ENCODE results near the gene MTFP1. TPM values are rescaled to one million over a fixed set of nuclear protein-coding genes. Genes with fewer than 3 reads are reported as not detected.
"Not testable (repeated sequence)": the region's sequence is repeated elsewhere in the genome, so short reads cannot be mapped to it uniquely, and the experiment has no call there.

MTFP1 gene
- total RNA-seq, 1 donor from 2014 or later = 15.1 TPM

DNA sequence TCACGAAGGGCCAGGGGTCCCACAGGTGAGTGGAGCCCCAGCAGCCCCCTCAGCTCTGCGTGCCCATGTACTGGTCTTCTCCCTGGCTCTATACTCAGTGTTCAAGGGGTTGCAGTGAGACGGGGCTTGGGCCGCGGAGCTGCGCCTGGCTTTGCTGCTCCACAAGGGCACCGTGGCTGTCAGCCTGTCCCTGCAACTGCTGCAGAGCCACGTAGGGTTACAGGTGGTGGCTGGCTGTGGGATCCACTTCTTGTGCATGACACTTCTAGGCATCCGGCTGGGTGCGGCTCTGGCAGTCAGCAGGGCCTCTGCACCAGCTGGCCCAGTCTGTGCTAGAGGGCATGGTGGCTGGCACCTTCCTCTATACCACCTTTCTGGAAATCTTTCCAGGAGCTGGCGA, 14.3 kb downstream of the MTFP1 start:
- no peak for DNase-seq
- intact Hi-C loops (cut with DNase I) = no loop called here
- ATAC-seq (ENCODE audit: poor library complexity) = no peak

DNA sequence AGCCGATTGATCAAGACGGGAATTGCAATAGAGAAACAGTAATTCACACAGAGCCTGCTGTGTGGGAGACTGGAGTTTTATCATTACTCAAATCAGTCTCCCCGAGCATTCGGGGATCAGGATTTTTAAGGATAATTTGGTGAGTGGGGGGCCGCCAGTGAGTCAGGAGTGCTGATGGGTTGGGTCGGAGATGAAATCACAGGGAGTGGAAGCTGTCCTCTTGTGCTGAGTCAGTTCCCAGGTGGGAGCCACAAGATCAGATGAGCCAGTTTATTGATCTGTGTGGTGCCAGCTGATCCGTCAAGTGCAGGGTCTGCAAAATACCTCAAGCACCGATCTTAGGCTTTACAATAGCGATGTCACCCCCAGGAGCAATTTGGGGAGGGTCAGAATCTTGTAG, 15.5 kb downstream of the MTFP1 start:
- intact Hi-C loops (cut with DNase I) = no loop called here
- no peak for DNase-seq
- no peak for ATAC-seq (ENCODE audit: poor library complexity)

DNA sequence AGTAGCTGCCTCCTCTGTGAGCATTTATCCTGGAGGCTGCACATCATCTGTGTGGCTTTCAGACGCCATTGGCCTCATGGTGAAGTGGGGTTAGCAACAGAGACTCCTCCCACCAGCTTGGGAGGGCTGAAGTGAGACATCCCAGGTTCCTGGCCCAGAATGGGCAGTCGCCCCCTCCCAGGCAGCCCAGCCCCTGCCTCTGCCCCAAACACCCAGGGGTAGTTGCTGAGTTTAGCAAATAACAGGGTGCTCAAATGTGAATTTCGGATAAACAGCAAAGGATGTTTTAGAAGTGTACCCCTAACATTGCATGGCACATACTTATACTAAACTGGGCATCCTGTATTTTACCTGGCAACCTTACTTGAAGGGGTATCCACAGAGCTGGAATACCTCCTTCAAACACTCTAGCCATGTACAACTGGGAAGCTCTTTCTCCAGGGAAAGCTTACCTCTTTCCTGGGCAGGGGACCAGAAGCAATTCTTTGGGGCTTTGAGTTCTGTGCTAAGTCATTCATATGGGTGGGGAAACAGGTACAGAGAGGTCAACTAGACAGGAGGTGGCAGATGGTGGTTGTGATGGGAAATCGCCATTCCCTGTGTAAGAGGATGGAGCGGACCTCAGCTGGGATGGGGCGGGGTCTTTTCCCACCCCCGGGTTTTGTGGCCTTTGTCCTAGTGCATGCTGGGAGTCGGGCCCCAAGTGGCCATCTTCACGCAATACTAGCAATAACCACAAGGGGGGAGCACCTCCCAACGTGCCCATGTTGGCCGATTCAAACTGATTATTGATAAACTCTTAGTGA, 19.3 kb downstream of the MTFP1 start:
- no peak for DNase-seq
- intact Hi-C loops (cut with DNase I) = no loop called here
- no peak for ATAC-seq (ENCODE audit: poor library complexity)

DNA sequence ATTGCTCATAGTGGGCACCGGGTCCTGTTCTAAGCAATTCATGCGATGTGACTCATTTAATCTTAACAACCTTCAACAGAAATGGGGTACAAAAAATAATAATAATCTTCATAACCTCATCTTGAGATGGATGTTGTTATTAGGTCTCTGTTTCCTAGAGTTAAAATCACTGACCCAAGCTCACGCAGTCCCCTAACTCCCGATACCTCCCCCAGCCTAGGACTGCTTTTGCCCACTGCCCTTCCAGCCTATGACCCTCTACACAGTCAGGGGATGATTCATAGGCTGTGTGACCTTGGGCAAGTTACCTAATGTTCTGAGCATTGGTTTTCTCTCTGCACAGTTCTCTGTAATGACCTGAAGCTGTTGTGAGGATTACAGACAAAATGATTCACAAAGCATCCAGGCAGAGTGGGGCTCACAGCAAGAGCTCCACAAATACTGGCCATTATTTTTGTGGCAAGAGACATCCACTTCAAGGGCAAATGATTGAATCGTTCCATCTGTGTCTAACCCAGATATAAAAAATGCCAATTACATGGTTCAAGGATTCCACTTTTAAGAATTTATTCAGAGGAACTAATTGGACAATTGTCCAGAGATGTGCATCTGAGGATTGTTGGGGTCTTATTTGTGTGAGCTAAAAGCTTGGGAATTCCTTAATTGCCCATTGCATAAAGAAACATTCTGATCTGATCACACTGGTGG, 20.0 kb downstream of the MTFP1 start:
- ATAC-seq (ENCODE audit: poor library complexity) = no peak
- DNase-seq = no peak
- intact Hi-C loops (cut with DNase I) = no loop called here

DNA sequence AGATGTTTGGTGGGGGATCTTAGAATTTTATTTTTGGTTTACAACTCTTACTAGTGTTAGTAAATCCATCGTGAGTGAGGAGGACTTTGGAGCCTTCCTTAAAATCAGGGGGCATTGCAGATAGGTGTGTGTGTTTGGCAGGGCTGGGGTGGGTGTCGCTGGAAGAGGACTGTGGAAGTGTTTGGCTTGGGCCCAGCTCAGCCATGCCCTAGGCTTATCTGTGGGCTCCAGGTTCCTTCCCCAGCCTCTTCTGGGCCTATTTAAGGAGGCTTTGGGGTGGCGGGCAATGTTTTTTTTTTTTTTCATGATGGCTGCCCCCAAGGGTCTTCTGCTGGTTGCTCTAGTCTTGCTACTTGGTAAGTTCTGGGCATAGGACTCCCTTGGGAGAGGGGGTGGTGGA, 22.1 kb downstream of the MTFP1 start:
- intact Hi-C loops (cut with DNase I) = no loop called here

DNA sequence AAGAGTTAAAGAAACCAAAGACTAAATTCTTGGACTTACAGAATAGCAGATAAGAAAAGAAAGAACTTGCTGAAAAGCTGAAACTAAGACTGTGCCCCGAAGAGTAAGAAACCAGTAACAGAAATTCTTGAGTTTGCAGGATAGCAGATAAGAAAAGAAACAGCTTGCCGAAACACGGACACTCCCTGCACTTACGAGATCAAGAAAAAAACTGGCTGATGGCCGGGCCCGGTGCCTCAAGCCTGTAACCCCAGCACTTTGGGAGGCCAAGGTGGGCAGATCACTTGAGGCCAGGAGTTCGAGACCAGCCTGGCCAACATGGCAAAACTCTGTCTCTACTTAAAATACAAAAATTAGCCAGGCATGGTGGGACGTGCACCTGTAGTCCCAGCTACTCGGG, 25.9 kb downstream of the MTFP1 start:
- intact Hi-C loops (cut with DNase I); ATAC-seq (ENCODE audit: poor library complexity); DNase-seq: not testable (repeated sequence)

More for the DNA sequence above, 22.1 kb downstream of the MTFP1 start:
- no peak for ATAC-seq (ENCODE audit: poor library complexity)
- DNase-seq = no peak

DNA sequence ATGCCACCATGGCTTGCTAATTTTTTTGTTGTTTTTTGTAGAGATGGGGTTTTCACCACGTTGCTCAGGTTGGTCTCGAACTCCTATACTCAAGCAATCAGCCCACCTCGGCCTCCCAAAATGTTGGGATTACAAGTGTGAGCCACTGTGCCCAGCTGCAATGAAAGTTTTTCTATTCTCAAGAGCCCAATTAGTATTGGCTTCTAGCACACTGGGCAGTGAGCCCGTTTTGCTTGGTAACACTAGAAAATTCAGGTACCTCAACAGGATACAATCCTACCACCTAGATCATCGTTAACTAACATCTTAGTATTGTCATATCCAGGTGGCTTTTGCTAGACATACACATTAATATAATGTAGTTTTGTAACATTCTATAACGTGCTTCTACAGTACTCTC, 27.3 kb downstream of the MTFP1 start:
- no peak for DNase-seq
- intact Hi-C loops (cut with DNase I) = no loop called here
- ATAC-seq (ENCODE audit: poor library complexity) = no peak

DNA sequence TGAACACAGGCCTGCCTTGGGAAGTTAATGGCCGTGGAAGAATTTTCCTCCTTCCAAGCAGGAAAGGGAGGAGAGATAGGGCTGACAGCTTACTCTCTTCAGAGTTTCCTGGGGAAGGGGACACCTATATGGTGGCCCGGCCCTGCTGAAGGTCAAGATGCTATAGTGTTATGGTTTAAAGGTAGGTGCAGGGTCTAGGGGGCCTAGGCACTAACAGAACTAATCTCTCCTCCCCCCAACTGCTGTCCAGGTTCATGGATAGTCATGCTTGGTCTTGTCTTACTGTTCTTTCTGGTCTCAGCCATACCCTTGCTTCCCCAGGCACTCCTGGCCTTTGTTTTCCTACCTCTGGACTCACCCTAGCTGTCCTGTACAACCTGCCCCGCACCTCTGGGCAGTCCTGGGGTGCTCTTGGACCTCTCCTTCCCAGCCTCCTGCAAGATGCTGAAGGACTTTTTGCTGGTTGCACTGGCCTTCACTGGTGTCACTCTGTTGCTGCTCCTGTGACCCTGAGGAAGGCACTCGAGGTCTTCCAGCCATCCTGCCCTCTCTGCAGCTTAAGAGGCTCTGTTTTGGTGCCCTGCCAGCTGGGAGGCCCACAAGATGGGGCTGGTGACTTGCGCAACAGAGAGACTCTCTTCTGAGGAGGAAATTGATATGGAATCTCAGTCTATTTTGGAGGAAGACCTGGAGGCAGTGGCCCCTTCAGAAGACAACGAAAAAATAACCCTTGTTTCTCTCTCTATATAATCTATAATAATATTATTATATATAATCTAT, 28.4 kb downstream of the MTFP1 start:
- no peak for ATAC-seq (ENCODE audit: poor library complexity)
- intact Hi-C loops (cut with DNase I) = no loop called here
- DNase-seq = no peak

DNA sequence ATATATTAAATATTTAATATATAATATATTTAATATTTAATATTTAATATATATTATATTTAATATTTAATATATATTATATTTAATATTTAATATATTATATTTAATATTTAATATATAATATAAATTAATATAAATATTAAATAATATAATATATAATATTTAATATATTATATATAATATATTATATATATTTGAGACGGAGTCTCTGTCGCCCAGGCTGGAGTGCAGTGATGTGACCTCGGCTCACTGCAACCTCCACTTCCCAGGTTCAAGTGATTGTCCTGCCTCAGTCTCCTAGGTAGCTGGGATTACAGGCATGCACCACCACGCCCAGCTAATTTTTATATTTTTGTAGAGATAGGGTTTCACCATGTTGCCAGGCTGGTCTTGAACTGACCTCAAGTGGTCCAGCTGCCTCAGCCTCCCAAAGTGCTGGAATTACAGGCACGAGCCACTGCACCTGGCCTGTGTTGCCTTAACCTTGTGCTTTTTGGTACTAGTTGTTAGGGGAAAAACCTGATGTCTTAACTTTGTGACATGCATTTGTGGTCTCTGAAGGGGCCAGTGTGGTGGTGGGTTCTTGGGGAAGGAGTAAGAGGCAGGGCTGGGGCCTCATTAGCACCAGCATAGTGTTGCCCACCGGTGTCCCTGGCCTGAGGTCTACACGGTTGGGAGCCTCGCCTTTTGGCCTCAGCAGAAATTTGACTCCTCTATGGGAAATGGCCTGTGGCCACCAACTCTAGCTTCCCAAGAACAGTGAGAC, 29.7 kb downstream of the MTFP1 start:
- no peak for ATAC-seq (ENCODE audit: poor library complexity)
- intact Hi-C loops (cut with DNase I) = no loop called here
- DNase-seq = no peak

DNA sequence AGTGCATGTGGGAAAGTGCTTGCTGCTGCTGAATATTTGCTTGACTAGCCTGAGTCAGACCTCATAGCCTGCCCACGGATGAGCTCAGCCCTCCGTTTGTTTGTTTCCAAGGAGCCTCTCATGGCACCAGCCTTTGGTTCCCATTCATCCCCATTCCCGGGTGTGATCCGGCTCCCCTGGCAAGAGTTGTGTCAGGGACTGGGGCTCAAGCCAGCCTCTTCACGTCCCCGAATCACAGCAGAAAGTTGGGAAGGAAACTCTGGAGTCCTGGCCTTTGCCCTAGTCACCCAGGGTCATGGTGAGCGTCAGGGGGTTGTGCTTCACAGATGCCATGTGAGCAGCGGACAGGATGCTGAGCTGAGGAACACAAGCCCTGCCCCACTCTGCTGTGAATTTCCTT, 32.4 kb downstream of the MTFP1 start:
- DNase-seq (no peak), ATAC-seq (ENCODE audit: poor library complexity) (no peak)
- intact Hi-C loops (cut with DNase I) = no loop called here

DNA sequence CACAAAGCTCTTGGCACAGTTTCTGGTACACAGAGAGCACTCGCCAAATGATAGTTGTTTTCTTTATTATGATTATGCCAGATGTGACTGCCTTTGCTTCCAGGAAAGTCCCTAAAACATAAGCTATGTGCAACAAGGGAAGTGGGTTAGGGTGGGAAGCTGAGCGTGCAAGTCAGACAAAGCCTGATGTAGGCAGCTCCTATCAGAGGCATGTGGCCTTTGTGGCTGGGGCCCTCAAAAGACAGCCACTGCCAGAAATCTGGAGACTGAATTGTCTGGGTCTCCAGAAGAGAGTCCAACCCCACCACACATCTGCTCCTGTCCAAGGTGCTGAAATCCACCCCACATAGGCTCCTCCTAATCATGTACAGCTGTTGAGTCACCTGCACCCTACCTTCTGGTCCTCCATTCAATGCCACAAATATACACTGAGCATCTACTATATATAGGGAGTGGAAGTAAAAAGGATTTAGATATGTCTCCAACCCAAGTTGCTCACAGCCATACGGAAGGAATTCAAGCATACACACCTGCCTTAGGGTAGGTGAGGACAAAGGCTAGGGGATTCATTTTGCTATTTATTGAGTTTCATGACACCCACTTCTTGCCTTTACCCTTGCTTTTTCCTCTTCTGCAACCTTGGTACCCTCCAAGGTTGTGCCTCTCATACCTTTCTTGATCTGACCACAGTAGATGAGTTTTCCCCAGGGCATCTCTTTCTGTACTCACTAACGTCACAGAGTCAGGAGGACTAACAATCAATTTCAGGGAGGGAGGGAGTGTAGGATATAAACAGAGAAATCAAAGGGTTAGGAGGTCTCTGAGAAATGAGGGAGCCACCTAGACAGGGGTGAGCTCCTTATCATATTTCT, 33.8 kb downstream of the MTFP1 start:
- intact Hi-C loops (cut with DNase I) = no loop called here
- ATAC-seq (ENCODE audit: poor library complexity) = no peak
- no peak for DNase-seq

DNA sequence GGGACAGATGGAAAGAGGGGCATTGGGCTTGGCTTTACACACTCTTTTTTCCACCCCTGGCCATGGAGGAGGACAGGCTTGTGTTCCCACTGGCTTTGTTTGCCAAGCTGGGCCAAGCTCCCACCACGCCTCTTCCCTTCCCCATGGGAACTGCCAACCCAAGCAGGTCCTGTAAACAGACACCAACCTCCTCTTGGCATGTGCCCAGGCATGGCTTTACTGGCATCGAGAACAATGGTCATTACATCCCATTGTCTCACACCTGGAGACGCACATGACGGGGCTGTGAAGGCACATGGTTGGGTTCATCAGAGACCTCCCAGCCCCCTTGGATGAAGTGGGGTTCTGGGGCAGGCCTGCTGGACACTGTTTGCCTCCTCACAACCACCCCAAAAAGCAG, 34.6 kb downstream of the MTFP1 start:
- DNase-seq = no peak
- intact Hi-C loops (cut with DNase I) = no loop called here

DNA sequence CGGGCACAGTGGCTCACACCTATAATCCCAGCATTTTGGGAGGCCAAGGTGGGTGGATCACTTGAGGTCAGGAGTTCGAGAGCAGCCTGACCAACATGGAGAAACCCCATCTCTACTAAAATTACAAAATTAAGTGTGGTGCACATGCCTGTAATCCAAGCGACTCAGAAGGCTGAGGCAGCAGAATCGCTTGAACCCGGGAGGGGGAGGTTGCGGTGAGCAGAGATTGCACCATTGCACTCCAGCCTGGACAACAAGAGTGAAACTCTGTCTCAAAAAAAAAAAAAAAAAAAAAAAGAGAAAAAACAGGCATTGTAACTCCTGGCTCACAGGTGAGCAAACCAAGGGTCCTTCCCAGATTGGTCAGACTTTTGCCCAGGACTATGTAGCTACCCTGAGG, 35.0 kb downstream of the MTFP1 start:
- ATAC-seq (ENCODE audit: poor library complexity); intact Hi-C loops (cut with DNase I); DNase-seq: not testable (repeated sequence)

More for the DNA sequence above, 34.6 kb downstream of the MTFP1 start:
- ATAC-seq (ENCODE audit: poor library complexity) = no peak

DNA sequence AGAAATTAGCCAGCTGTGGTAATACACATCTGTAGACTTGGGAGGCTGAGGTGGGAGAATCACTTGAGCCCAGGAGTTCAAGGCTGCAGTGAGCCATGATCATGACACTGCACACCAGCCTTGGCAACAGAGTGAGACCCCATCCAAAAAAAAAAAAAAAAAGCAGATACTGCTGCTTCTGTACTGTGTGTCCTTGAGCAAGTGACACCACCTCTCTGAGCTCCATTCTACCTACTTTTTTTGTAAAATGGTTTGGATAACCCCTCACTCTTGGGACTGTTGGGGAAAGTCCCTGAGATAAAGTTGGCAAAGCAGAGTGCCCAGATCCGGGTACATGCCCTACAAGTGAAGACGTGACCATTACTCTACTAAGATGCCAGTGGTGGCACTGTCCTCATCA, 43.6 kb downstream of the MTFP1 start:
- DNase-seq = no peak
- intact Hi-C loops (cut with DNase I) = no loop called here

DNA sequence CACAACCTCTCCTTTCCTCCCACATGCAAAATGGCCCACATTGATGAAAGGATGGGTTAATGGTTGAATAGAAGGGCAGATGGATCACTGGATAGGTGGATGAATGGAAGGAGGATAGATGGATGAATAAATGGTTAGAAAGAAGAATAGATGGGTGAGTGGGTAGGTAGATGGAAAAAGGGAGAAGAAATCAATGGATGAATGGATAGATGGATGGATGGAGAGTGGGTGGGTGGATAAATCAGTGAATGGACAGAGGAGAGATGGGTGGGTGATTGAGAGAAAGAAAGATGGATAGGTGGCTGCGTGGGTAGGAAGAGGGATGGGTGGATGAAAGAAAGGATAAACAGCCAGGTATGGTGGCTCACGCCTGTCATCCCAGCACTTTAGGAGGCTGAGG, 45.1 kb downstream of the MTFP1 start:
- intact Hi-C loops (cut with DNase I) = no loop called here
- ATAC-seq (ENCODE audit: poor library complexity) (no peak), DNase-seq (no peak)

More for the DNA sequence above, 43.6 kb downstream of the MTFP1 start:
- ATAC-seq (ENCODE audit: poor library complexity) = no peak

DNA sequence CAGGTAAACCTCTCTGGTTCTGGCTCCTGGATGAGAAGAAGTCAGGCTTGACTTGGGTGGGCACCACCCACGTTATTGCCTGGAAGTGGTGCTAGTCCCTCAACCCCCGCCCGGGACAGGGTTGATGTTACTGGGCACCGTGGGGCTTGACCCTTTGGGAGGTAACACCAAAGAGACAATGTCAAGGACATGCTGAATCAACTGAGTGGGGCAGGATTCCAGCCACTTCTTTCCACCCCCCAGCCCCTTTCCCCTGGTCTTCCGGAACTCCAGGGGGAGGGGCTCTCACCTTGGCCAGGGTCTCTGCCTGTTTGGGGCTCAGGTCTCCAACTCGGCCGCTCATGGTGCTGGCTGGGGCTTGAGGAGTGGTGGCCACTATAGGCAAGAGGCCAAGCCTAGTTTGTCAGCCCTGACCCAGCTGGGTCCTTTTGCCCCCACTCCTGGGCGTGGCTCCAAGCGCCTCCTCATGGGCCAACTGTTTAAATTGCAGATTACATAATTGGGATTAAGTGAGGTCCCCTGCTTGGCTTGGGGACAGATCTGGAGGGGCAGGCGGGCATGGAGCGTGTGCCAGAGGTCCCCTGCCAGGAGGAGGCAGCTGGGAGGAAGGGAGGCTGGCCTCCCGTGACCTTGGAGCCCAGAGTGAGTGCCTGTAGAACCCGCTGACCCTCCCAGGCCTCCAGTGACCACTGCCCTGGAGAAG, 46.2 kb downstream of the MTFP1 start, which contains the start of gene SEC14L3:
Gene SEC14L3, minus strand, starts transcription at position 402 of the 703 bp plus-strand sequence. Its CDS starts 59 bp downstream, at position 343.
- no peak for DNase-seq
- ATAC-seq (ENCODE audit: poor library complexity) = no peak
- intact Hi-C loops (cut with DNase I) = no loop called here

Measured in Right ventricle myocardium superior (tissue), 1 donor.